Body of pancreas (tissue), 4 donors: ENCODE data around the gene ESPN.

Source experiments
- CTCF ChIP-seq, 7 experiments: fragments of 450-650 bp in 4 of 7; fragments of 200-600 bp in 3 of 7; sonication (generic) in 3 of 7; IDR thresholded peaks; one replicate each; pipeline ENCODE4 v1.5.1; 2016 to 2019; ENCODE audit warnings: antibody characterized with exemption in 7 of 7
- POLR2A ChIP-seq, 3 donors: fragments of 450-650 bp; IDR thresholded peaks; one replicate each; pipeline ENCODE4 v1.6.1; 2016; ENCODE audit warnings: antibody characterized with exemption in 3 of 3, mild to moderate bottlenecking in 2 of 3

DNA sequence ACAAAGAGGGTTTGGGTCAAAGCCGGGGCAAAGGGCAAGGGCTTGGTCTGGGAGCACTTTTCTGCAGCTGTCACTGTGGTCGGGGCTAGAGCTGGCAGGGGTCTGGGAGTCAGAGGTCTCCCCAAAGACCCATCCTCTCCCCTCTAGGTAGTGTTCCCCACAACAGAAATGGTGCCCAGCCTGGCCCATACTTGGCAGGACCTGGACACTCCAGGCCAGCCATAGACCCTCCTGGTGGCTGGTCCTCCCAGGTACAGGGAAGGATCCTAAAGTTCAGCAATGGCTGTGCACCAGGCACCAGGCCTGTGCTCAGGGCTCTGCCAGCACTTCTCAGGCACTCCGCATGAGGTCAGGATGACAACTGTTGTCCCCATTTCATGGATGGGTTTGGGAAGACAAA lies 11.0 kb downstream of the ESPN start:
- TF ChIP-seq POLR2A (IDR thresholded peaks at IDR 0.05) (no peak), CTCF (IDR thresholded peaks at IDR 0.05) (no peak)
